HG03064 (cell line): ENCODE measurements around the gene ZBTB16.

Experiments used
- ATAC-seq: cut with Tn5 transposase; IDR thresholded peaks from one replicate; pipeline ENCODE4 v1.9.1; 2021; ENCODE audit warnings: low read depth; ENCODE audit not compliant: unreplicated experiment

The ZBTB16 gene

DNA sequence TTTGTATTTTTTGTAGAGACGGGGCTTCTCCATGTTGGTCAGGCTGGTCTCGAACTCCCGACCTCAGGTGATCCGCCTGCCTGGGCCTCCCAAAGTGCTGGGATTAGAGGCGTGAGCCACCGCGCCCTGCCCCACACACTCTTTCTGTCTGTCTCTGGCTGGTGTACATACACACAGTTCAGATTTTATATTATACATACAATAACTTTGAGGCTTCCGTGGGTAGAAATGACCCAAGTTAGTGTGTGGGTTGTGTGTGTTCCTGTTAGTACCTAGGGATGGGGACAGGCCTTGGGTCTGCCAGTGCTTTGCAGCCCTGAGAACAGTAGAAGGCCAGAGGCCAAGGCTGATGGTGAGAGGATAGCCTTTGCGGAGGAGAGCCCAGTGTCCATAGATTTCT lies 2.8 kb downstream of the ZBTB16 start:
- no peak for ATAC-seq

GRCh38 chr11:114063149-114063828 lies 3.8 kb downstream of the ZBTB16 start:
- no peak for ATAC-seq

GRCh38 chr11:114063829-114064201 lies 4.3 kb downstream of the ZBTB16 start:
- no peak for ATAC-seq

DNA sequence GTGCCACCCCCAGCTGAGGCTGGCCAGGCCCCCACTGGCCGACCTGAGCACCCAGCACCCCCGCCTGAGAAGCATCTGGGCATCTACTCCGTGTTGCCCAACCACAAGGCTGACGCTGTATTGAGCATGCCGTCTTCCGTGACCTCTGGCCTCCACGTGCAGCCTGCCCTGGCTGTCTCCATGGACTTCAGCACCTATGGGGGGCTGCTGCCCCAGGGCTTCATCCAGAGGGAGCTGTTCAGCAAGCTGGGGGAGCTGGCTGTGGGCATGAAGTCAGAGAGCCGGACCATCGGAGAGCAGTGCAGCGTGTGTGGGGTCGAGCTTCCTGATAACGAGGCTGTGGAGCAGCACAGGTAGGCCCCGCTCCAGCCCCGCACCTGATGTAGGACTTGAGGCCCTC lies 4.7 kb downstream of the ZBTB16 start:
- no peak for ATAC-seq

- no peak for ATAC-seq
Measured at GRCh38 chr11:114065094-114065493, 5.6 kb downstream of the ZBTB16 start.

- ATAC-seq, result no peak
Measured at GRCh38 chr11:114066046-114066648, 6.6 kb downstream of the ZBTB16 start.

DNA sequence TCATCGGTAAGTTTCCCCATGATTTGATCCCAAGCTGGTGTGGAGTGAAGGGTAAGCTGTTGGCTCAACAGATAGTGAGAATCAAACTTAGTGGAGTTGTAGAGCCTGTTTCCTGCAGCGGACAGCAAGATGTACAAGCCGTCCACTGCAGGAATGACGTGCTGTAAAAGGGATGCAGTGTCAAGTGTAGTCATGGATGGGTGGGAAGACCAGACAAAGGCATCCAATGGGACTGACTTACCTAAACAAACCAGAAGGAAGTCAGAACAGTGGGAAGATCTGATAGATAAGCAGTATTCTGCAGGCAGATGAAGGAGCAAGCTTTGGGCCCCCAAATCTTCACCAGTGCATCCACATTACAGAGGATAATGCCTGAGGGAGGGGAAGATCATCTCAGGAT lies 8.8 kb downstream of the ZBTB16 start:
- ATAC-seq, result no peak

DNA sequence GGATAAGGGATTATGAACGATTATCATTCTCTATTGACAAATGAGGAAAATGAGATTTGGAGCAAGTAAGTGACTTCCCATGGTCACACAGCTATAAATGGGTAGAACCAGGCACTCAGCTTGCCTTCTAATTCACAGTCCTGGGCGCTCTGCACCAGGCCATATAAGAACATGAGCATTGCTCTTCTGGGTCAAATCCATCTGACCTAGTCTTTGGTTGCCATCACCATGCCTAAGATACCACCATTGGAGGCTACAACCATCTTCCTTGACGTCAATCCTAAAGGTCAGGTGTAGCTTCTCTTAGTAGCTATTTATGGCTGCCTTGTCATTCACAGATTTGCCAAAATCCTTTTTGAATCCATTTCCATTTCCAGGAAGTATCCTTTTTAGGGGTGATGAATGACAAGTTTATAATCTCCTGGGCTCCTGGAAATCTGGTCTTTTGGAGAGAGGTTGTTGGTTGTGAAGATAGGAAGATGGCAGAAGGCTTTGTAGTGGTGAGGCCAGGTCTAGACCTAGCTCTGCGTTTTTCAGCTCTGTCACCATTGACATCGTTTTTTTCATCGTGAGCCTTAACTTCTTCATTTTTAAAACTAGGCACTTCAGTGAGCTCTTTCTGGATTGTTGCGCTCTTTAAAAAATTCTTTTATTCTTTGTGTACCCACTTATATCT lies 11.1 kb downstream of the ZBTB16 start:
- ATAC-seq, result no peak

DNA sequence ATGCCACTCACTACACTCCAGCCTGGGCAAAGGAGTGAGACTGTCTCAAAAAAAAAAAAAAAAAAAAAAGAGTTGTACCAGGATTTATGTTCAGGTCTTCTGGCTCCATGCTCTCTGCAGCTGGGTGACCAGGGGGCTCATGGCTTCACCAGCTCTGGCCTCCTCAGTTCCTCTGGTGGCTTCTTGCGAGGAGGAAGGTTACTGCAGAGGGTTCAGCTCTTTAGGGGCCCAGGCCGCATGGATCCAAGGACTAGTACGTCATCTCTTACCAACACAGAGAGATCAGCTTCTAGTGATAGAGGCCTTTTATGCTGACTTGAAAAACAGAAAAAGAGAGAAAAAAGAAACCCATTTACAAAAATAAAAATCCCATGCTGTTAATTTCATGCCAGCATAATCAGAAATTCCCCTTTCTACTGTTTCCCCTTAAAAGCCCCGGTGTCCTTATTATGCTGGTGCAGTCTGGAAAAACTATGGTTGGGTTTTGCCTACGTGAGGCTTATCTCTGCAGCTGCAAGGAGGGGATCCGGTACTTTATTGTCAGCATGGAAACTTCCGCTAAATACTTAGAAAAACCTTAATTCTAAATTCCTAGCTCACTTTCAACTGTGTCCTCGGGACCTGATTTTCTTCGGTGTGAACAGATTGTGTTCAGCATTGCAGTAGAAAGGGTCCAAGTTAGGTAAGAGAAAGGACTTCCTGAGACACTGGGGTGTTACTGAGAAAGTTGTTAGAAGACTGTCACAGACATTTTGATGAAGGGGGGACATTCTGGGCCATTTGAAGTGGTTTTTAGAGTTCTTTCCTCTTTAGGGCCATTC lies 13.7 kb downstream of the ZBTB16 start:
- ATAC-seq, result no peak

GRCh38 chr11:114073828-114074381 lies 14.4 kb downstream of the ZBTB16 start:
- ATAC-seq, result no peak

GRCh38 chr11:114074546-114075343 lies 15.2 kb downstream of the ZBTB16 start:
- ATAC-seq, result no peak

- ATAC-seq, result no peak
Measured at GRCh38 chr11:114075344-114075610, 15.8 kb downstream of the ZBTB16 start.

DNA sequence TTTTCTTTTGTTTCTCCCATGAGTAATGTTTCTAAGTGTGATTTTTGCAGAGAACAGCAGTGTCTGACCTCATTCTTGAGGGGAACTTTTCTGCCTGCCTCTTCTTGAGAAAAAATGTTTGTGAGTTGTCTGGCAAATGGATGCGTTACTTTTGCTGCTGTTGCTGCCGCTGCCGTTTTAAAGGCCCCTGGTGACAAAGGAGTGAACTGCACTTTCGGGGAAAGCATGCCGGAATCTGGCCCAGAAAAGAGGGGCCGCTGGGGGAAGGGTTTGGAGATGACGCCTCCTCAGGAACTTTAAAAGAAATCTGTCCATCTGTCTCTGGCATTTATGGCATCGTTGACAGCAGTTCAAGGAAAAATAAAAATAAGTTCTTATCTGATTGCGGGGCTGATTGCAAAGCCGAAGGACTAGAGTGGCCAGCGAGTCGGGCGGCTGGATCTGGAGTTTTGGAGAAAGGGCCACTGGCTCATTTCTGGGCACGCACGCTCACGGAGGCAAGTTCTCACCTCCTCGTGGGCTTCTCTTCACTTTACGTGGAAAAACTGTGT lies 16.5 kb downstream of the ZBTB16 start:
- ATAC-seq, result no peak

GRCh38 chr11:114076921-114077331 lies 17.4 kb downstream of the ZBTB16 start:
- ATAC-seq, result no peak

DNA sequence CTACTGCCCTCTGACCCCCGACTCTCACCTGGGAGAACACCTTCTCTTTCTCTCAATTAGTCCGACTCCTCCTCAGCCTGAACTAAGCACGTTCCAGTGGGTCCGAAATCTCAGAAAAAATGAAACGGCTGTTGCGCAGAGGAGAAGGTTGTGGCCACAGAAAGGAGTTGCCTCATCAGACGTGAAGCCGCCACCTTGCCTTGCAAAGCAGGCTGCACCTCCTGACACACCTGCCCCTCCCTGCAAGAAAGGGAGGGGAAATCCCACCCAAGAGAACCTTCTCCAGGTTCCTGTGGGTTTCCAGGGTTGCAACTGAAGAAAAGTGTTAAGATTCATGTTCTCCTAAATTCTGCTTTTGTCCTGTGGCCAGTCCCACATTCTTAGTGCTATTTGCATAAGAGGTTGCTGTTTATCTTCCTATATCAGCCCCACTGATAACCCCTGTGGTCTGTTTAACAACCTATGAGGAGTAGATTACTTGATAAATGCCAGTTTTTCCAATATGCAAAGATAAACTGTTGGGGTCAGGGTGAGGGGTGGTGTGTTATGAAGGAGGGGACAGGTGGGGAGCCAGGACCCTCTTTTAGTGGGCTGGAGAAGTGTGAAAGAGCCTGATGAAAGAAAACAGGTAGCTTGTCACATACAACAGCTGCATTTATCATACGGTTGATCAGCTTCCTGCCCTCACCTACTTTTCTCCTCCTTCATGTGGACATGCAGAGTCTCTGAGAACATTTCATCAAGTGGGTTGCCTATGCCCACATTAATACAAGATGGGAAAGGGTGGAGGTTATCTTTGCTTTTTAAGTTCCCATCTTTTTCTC lies 18.2 kb downstream of the ZBTB16 start:
- ATAC-seq, result no peak

GRCh38 chr11:114078423-114078822 lies 18.9 kb downstream of the ZBTB16 start:
- ATAC-seq, result no peak

DNA sequence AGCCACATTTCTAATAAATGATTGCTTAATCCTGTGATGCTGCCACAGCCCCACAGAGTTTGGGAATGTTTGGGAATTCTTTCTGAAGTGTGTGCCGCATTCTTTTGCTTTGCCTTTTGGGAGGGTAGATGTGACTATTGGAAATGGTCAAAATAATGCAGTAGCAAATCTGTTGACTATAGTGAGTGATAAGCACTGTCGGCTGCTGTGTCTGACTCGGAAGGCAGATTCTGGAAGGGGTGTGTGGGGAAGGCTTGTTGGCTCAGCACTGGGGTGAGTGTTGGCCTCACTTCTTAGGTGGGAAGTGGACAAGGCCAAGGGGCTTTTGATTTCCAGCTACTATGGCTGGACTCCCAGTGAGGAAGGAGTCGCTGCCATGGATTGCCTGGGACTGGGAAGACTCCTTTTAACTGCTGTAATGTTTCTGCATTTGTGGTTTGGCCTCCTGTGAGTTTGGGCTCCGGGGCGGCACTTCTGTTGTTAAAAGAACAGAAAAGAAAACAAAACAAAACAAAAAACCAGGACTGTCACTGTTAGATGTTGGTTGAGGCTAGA lies 20.1 kb downstream of the ZBTB16 start:
- ATAC-seq, result no peak

GRCh38 chr11:114080219-114080618 lies 20.7 kb downstream of the ZBTB16 start:
- ATAC-seq, result no peak

DNA sequence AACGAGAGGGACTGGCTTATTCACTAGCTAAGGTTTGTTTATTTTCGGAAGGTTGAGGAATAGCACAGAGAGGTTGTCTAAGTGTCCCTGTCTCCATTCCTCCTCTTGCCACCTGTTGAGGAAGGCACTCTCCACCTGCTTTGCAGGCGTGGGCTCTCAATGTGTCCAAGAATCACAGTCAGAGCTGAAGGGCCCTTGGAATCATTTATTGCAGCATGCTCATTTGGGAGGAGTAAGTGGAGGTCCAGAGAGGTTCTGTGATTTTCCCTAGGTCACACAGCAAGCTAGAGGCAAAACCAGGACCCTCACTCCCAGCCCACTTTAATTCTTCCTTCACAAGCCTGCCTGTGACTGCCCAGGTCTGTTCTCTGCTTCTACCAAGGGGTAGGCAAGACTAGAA lies 21.3 kb downstream of the ZBTB16 start:
- no peak for ATAC-seq
